CD4-positive, alpha-beta T cell (primary cell): Measurements from ENCODE around the gene TENM4. TPM values are rescaled to one million over a fixed set of nuclear protein-coding genes. Genes with fewer than 3 reads are reported as not detected.

Source experiments
- ATAC-seq: fragments of 200-7000 bp; cut with Tn5 transposase; one replicate; pipeline ENCODE4 v1.10.0; 2022; ENCODE audit warnings: mild to moderate bottlenecking; ENCODE audit not compliant: poor library complexity
- CTCF ChIA-PET: fragments of 350-600 bp; sonication (Branson Sonifier 250); formaldehyde crosslinking; loops from one replicate; lab custom pipeline; 2021; ENCODE audit warnings: antibody characterized with exemption, inconsistent platforms; lab: Charles Lee
- POLR2A ChIA-PET: fragments of 350-600 bp; sonication (Branson Sonifier 250); formaldehyde crosslinking; loops from one replicate; lab custom pipeline; 2021; ENCODE audit warnings: antibody characterized with exemption, inconsistent platforms; lab: Charles Lee
- DNase-seq, 14 experiments: peaks; one replicate each; pipeline ENCODE4 v3.0.0-alpha.2; 2013 to 2020; ENCODE audit warnings: mixed read lengths in 2 of 14
- H3K27ac ChIP-seq, 2 donors: one replicate each; pipeline versions ENCODE4 v1.5.1 to v1.7.0; 2013; ENCODE audit warnings: low read length in 2 of 2, low read depth in 1 of 2, mild to moderate bottlenecking in 1 of 2
- H3K27me3 ChIP-seq, 2 experiments: 1 replicate in 1 of 2; 2 replicates in 1 of 2; pipeline versions ENCODE4 v1.6.1 to v1.7.0; 2013; ENCODE audit warnings: low read length in 2 of 2, control low read depth in 1 of 2, mild to moderate bottlenecking in 1 of 2, moderate library complexity in 1 of 2; ENCODE audit not compliant: insufficient read depth in 2 of 2, control insufficient read depth in 1 of 2
- H3K36me3 ChIP-seq: one replicate; pipeline ENCODE4 v1.6.1; 2013; ENCODE audit warnings: low read length, control low read depth; ENCODE audit not compliant: insufficient read depth
- H3K4me1 ChIP-seq: one replicate; pipeline ENCODE4 v1.6.1; 2013; ENCODE audit warnings: low read length, control low read depth; ENCODE audit not compliant: insufficient read depth
- H3K4me3 ChIP-seq: one replicate; pipeline ENCODE4 v1.5.1; 2013; ENCODE audit warnings: mild to moderate bottlenecking, low read length, moderate library complexity
- H3K9me3 ChIP-seq, 2 experiments: 1 replicate in 1 of 2; 2 replicates in 1 of 2; pipeline versions ENCODE4 v1.6.1 to v1.7.0; 2013; ENCODE audit warnings: low read length in 2 of 2, mild to moderate bottlenecking in 2 of 2, control low read depth in 1 of 2, moderate library complexity in 1 of 2; ENCODE audit not compliant: control insufficient read depth in 1 of 2, insufficient read depth in 1 of 2
- H3K27ac Mint-ChIP-seq: one replicate; pipeline ENCODE4 v1.8.0; 2020; ENCODE audit warnings: mixed read lengths
- H3K27me3 Mint-ChIP-seq: one replicate; pipeline ENCODE4 v1.8.0; 2021; ENCODE audit warnings: mixed read lengths
- H3K36me3 Mint-ChIP-seq: one replicate; pipeline ENCODE4 v1.8.0; 2021; ENCODE audit warnings: low read depth, mixed read lengths
- H3K4me1 Mint-ChIP-seq: one replicate; pipeline ENCODE4 v1.8.0; 2021; ENCODE audit warnings: low read depth, mixed read lengths
- H3K4me3 Mint-ChIP-seq: one replicate; pipeline ENCODE4 v1.8.0; 2020; ENCODE audit warnings: mild to moderate bottlenecking, mixed read lengths
- H3K9me3 Mint-ChIP-seq: one replicate; pipeline ENCODE4 v1.8.0; 2020; ENCODE audit warnings: mixed read lengths
- CTCF ChIP-seq: fragments of 200-600 bp; IDR thresholded peaks from one replicate; pipeline ENCODE4 v1.8.0; 2022; ENCODE audit warnings: antibody characterized with exemption, mild to moderate bottlenecking
- intact Hi-C, 2 experiments: fragments of 100-400 bp; cut with DNase I in 1 of 2; cut with micrococcal nuclease in 1 of 2; formaldehyde crosslinking; loops; one replicate each; pipeline versions ENCODE4 v1.15.1 to v1.9.0; 2023 to 2025; cut with DNase I, micrococcal nuclease
- total RNA-seq, 174 experiments: library from RNA in 2 of 174; stranded (reverse) in 2 of 174; gene quantifications; one replicate each; pipeline ENCODE4 v1.2.3 and lab custom pipeline; 2021 to 2026

The TENM4 gene
- total RNA-seq, 2 experiments from 2014 or later: 0.22 to 0.31 TPM

GRCh38 chr11:78656984-78657383 lies 783.8 kb downstream of the TENM4 start:
- TF ChIP-seq CTCF: no peak
- DNase-seq: no peak
- ChIA-PET CTCF (interaction anchor here (1.2 kb wide), 1 partner anchor 10 kb away, joined by 3 read pairs; no protein-coding TSS in a partner anchor), POLR2A (no interaction called here)
- Mint-ChIP-seq H3K27ac (no peak overlapping the region), H3K27me3 (no peaks in the 10 kb centered on the region), H3K4me3 (no peak overlapping the region), H3K9me3 (no peaks in the 10 kb centered on the region), H3K36me3 (no peaks in the 10 kb centered on the region), H3K4me1 (no peaks in the 10 kb centered on the region)
- Histone ChIP-seq H3K27ac (no peak overlapping the region), H3K4me1 (no peaks in the 10 kb centered on the region), H3K36me3 (no peaks in the 10 kb centered on the region), H3K9me3 (no peaks in the 10 kb centered on the region), H3K27me3 (no peaks in the 10 kb centered on the region), H3K4me3 (no peak overlapping the region)
- intact Hi-C loops: no loop called here
- ATAC-seq: no peak

GRCh38 chr11:78656327-78656726 lies 784.5 kb downstream of the TENM4 start:
- Histone ChIP-seq H3K9me3 (no peaks in the 10 kb centered on the region), H3K27me3 (no peaks in the 10 kb centered on the region), H3K36me3 (no peaks in the 10 kb centered on the region), H3K4me3 (no peak overlapping the region), H3K4me1 (no peaks in the 10 kb centered on the region), H3K27ac (no peak overlapping the region)
- ChIA-PET CTCF (interaction anchor here (1.2 kb wide), 1 partner anchor 10 kb away, joined by 3 read pairs; no protein-coding TSS in a partner anchor), POLR2A (no interaction called here)
- Mint-ChIP-seq H3K4me1 (no peaks in the 10 kb centered on the region), H3K27me3 (no peaks in the 10 kb centered on the region), H3K9me3 (no peaks in the 10 kb centered on the region), H3K4me3 (no peak overlapping the region), H3K36me3 (no peaks in the 10 kb centered on the region), H3K27ac (no peak overlapping the region)
- no peak for DNase-seq
- TF ChIP-seq CTCF: no peak
- ATAC-seq: no peak
- intact Hi-C loops: no loop called here

- CTCF ChIA-PET: no interaction called here
- ATAC-seq (no peak), DNase-seq (no peak)
- no peaks in the 10 kb centered on the region for H3K9me3 ChIP-seq
- POLR2A ChIA-PET: no interaction called here
- no peak overlapping the region for H3K27ac Mint-ChIP-seq
- H3K27me3 Mint-ChIP-seq: peaks cover 4% of the 10 kb centered on the region
- no peaks in the 10 kb centered on the region for H3K9me3 Mint-ChIP-seq
- no peaks in the 10 kb centered on the region for H3K36me3 Mint-ChIP-seq
- no peaks in the 10 kb centered on the region for H3K27me3 ChIP-seq
- H3K4me3 Mint-ChIP-seq: no peak overlapping the region
- H3K4me3 ChIP-seq: no peak overlapping the region
- H3K4me1 ChIP-seq: no peaks in the 10 kb centered on the region
- TF ChIP-seq CTCF: no peak
- no peak overlapping the region for H3K27ac ChIP-seq
- intact Hi-C loops: no loop called here
- no peaks in the 10 kb centered on the region for H3K36me3 ChIP-seq
- no peaks in the 10 kb centered on the region for H3K4me1 Mint-ChIP-seq
These were observed 785.3 kb downstream of the TENM4 start for GRCh38 chr11:78655561-78655960.
